H9 (cell line): Measurements from ENCODE around the gene ZNF746. TPM values are rescaled to one million over a fixed set of nuclear protein-coding genes. Genes with fewer than 3 reads are reported as not detected.

Source experiments
- DNase-seq: peaks from one replicate; pipeline ENCODE4 v3.0.0-alpha.2; 2017
- H2AFZ ChIP-seq: one replicate; pipeline ENCODE4 v1.6.1; 2013; ENCODE audit warnings: mild to moderate bottlenecking, low read length, control low read depth, moderate library complexity
- H2AK5ac ChIP-seq: 2 replicates; pipeline ENCODE4 v1.6.1; 2013; ENCODE audit warnings: low read length, control low read depth, mixed read lengths; ENCODE audit not compliant: insufficient read length
- H2BK120ac ChIP-seq: one replicate; pipeline ENCODE4 v1.6.1; 2013; ENCODE audit warnings: low read depth, mild to moderate bottlenecking, low read length, control low read depth, inconsistent platforms; ENCODE audit not compliant: poor library complexity, severe bottlenecking
- H2BK12ac ChIP-seq: 2 replicates; pipeline ENCODE4 v1.6.1; 2013; ENCODE audit warnings: low read length, control low read depth, mixed read lengths, low read depth; ENCODE audit not compliant: insufficient read length
- H2BK15ac ChIP-seq: 2 replicates; pipeline ENCODE4 v1.6.1; 2013; ENCODE audit warnings: low read depth, low read length, control low read depth
- H2BK20ac ChIP-seq: one replicate; pipeline ENCODE4 v1.6.1; 2013; ENCODE audit warnings: low read depth, mild to moderate bottlenecking, low read length, control low read depth, inconsistent platforms; ENCODE audit not compliant: poor library complexity, severe bottlenecking
- H2BK5ac ChIP-seq: 2 replicates; pipeline ENCODE4 v1.6.1; 2013; ENCODE audit warnings: low read length, control low read depth, mixed read lengths; ENCODE audit not compliant: insufficient read length
- H3K14ac ChIP-seq: 2 replicates; pipeline ENCODE4 v1.6.1; 2013; ENCODE audit warnings: low read length, control low read depth; ENCODE audit not compliant: insufficient read depth
- H3K18ac ChIP-seq: 2 replicates; pipeline ENCODE4 v1.6.1; 2013; ENCODE audit warnings: low read depth, mild to moderate bottlenecking, mixed read lengths, low read length, control low read depth; ENCODE audit not compliant: insufficient read length
- H3K23ac ChIP-seq: 2 replicates; pipeline ENCODE4 v1.6.1; 2013; ENCODE audit warnings: low read length, control low read depth, mixed read lengths, low read depth; ENCODE audit not compliant: insufficient read length
- H3K23me2 ChIP-seq: 2 replicates; pipeline ENCODE4 v1.6.1; 2013; ENCODE audit warnings: low read depth, mild to moderate bottlenecking, mixed read lengths, low read length, control low read depth; ENCODE audit not compliant: insufficient read length, poor library complexity, severe bottlenecking
- H3K27ac ChIP-seq: 2 replicates; pipeline ENCODE4 v1.5.1; 2013; ENCODE audit warnings: low read length, control low read depth, mixed read lengths, low read depth; ENCODE audit not compliant: insufficient read length
- H3K27me3 ChIP-seq: 2 replicates; pipeline ENCODE4 v1.6.1; 2013; ENCODE audit warnings: low read length, control low read depth, inconsistent platforms; ENCODE audit not compliant: insufficient read depth
- H3K4ac ChIP-seq: 2 replicates; pipeline ENCODE4 v1.6.1; 2013; ENCODE audit warnings: low read depth, mild to moderate bottlenecking, control low read depth, inconsistent platforms, low read length, moderate library complexity
- H3K4me1 ChIP-seq: 2 replicates; pipeline ENCODE4 v1.6.1; 2013; ENCODE audit warnings: low read length, control low read depth, inconsistent platforms; ENCODE audit not compliant: insufficient read depth
- H3K4me2 ChIP-seq: 2 replicates; pipeline ENCODE4 v1.6.1; 2013; ENCODE audit warnings: low read length, control low read depth, mixed read lengths; ENCODE audit not compliant: insufficient read length, insufficient read depth
- H3K56ac ChIP-seq: 2 replicates; pipeline ENCODE4 v1.6.1; 2013; ENCODE audit warnings: low read depth, mild to moderate bottlenecking, mixed read lengths, low read length, control low read depth; ENCODE audit not compliant: insufficient read length
- H3K79me1 ChIP-seq: 2 replicates; pipeline ENCODE4 v1.6.1; 2013; ENCODE audit warnings: low read depth, mild to moderate bottlenecking, moderate library complexity, low read length, control low read depth, inconsistent platforms; ENCODE audit not compliant: insufficient read depth, poor library complexity, severe bottlenecking
- H3K79me2 ChIP-seq: 2 replicates; pipeline ENCODE4 v1.6.1; 2013; ENCODE audit warnings: low read length, control low read depth, inconsistent platforms; ENCODE audit not compliant: insufficient read depth
- H3K9ac ChIP-seq: 2 replicates; pipeline ENCODE4 v1.6.1; 2013; ENCODE audit warnings: low read length, control low read depth, mixed read lengths; ENCODE audit not compliant: insufficient read length; ENCODE audit errors: extremely low read depth
- H3K9me3 ChIP-seq: one replicate; pipeline ENCODE4 v1.6.1; 2013; ENCODE audit warnings: low read depth, low read length, inconsistent platforms; ENCODE audit not compliant: control insufficient read depth
- H3T11ph ChIP-seq: one replicate; pipeline ENCODE4 v1.6.1; 2013; ENCODE audit warnings: mild to moderate bottlenecking, low read length, control low read depth, inconsistent platforms
- H4K20me1 ChIP-seq: one replicate; pipeline ENCODE4 v1.6.1; 2013; ENCODE audit not compliant: control insufficient read depth, insufficient read length, insufficient read depth
- H4K5ac ChIP-seq: 2 replicates; pipeline ENCODE4 v1.6.1; 2013; ENCODE audit warnings: low read depth, mild to moderate bottlenecking, mixed read lengths, low read length, control low read depth; ENCODE audit not compliant: insufficient read length
- H4K8ac ChIP-seq: replicated peaks from 2 replicates; pipeline ENCODE4 v1.6.1; 2013; ENCODE audit warnings: low read length, control low read depth, mixed read lengths, low read depth; ENCODE audit not compliant: insufficient read length
- H4K91ac ChIP-seq: 2 replicates; pipeline ENCODE4 v1.6.1; 2013; ENCODE audit warnings: low read depth, mild to moderate bottlenecking, moderate library complexity, mixed read lengths, low read length, control low read depth; ENCODE audit not compliant: insufficient read length
- H3K27ac Mint-ChIP-seq, 3 experiments: 2 replicates in 2 of 3; 3 replicates in 1 of 3; pipeline ENCODE4 v1.8.0; 2020 to 2021; ENCODE audit warnings: mixed read lengths in 3 of 3, mild to moderate bottlenecking in 1 of 3, moderate library complexity in 1 of 3
- H3K27me3 Mint-ChIP-seq: 2 replicates; pipeline ENCODE4 v1.8.0; 2021; ENCODE audit warnings: low read depth, mild to moderate bottlenecking, moderate library complexity, mixed read lengths
- H3K36me3 Mint-ChIP-seq, 3 experiments: 2 replicates in 2 of 3; 3 replicates in 1 of 3; pipeline ENCODE4 v1.8.0; 2020 to 2021; ENCODE audit warnings: low read depth in 3 of 3, mixed read lengths in 3 of 3; ENCODE audit not compliant: insufficient read depth in 1 of 3
- H3K4me1 Mint-ChIP-seq, 2 experiments: 2 replicates each; pipeline ENCODE4 v1.8.0; 2020; ENCODE audit warnings: mixed read lengths in 2 of 2
- H3K4me3 Mint-ChIP-seq, 2 experiments: 2 replicates in 1 of 2; 3 replicates in 1 of 2; pipeline ENCODE4 v1.8.0; 2020 to 2021; ENCODE audit warnings: mild to moderate bottlenecking in 2 of 2, mixed read lengths in 2 of 2, moderate library complexity in 1 of 2
- H3K9me3 Mint-ChIP-seq, 2 experiments: 2 replicates in 1 of 2; 3 replicates in 1 of 2; pipeline ENCODE4 v1.8.0; 2020; ENCODE audit warnings: mild to moderate bottlenecking in 2 of 2, mixed read lengths in 2 of 2, moderate library complexity in 1 of 2
- CTCF ChIP-seq: fragments of 200-600 bp; sonication (generic); conservative IDR thresholded peaks from 3 replicates; pipeline ENCODE4 v1.8.0; 2021; ENCODE audit warnings: antibody characterized with exemption, mild to moderate bottlenecking
- WGBS: extraction: QIAGEN DNeasy Blood & Tissue Kit; methylation state at CpG from one replicate; pipeline ENCODE4 v1.1.7; 2013; ENCODE audit warnings: missing lambda C conversion rate, low lambda C conversion rate, mixed read lengths; ENCODE audit not compliant: insufficient read length; ENCODE audit errors: extremely low coverage; 5-methylcytosine and 5-hydroxymethylcytosine counted together
- total RNA-seq: library from RNA; stranded (reverse); gene quantifications from 2 replicates; pipeline ENCODE4 v1.2.1, GENCODE V29; 2021

ZNF746 gene
- total RNA-seq, 1 experiment from 2014 or later = 26.7 TPM

GRCh38 chr7:149525280-149525679 lies 27.7 kb upstream of the ZNF746 start:
- H2AFZ ChIP-seq = no peak overlapping the region
- no peak overlapping the region for H3K27ac ChIP-seq
- Mint-ChIP-seq H3K36me3 (peaks cover 6 to 18% (median 6%) of the 10 kb centered on the region in 3 experiments; a peak in 5 of 7 replicates), H3K4me1 (no peaks in the 10 kb centered on the region), H3K27ac (no peak overlapping the region), H3K4me3 (no peak overlapping the region), H3K9me3 (peaks cover 60 to 72% of the 10 kb centered on the region in 2 experiments), H3K27me3 (peaks cover 8% of the 10 kb centered on the region)
- no peaks in the 10 kb centered on the region for H4K20me1 ChIP-seq
- H3K27me3 ChIP-seq = no peaks in the 10 kb centered on the region
- H3K56ac ChIP-seq = no peak overlapping the region
- no peak overlapping the region for H2BK120ac ChIP-seq
- no peak overlapping the region for H4K8ac ChIP-seq
- no peak overlapping the region for H3K4me2 ChIP-seq
- no peaks in the 10 kb centered on the region for H3K4me1 ChIP-seq
- H3K14ac ChIP-seq = no peak overlapping the region
- H4K5ac ChIP-seq = no peak overlapping the region
- no peak overlapping the region for H3T11ph ChIP-seq
- no peak for TF ChIP-seq CTCF
- no peaks in the 10 kb centered on the region for H3K79me1 ChIP-seq
- H3K9me3 ChIP-seq = peaks cover 37% of the 10 kb centered on the region
- no peak overlapping the region for H2BK20ac ChIP-seq
- H3K79me2 ChIP-seq = no peaks in the 10 kb centered on the region
- no peak overlapping the region for H3K23ac ChIP-seq
- no peak overlapping the region for H2AK5ac ChIP-seq
- no peak overlapping the region for H3K4ac ChIP-seq
- WGBS = no CpG with 5 or more reads among the region's 3 CpGs
- H4K91ac ChIP-seq = no peak overlapping the region
- no peak overlapping the region for H2BK12ac ChIP-seq
- no peak overlapping the region for H2BK5ac ChIP-seq
- H3K18ac ChIP-seq = no peak overlapping the region
- no peaks in the 10 kb centered on the region for H3K23me2 ChIP-seq
- no peak overlapping the region for H2BK15ac ChIP-seq
- no peak overlapping the region for H3K9ac ChIP-seq
- DNase-seq = no peak
